ENCODE measurements around the gene PRSS53.
A peak's percentile ranks its signal among the peaks of the same experiment; 100 is the strongest.

The PRSS53 gene

GRCh38 chr16:31112711-31113110 lies 24.0 kb upstream of the PRSS53 start:
- CTCF ChIA-PET = interaction anchor here (1.8 kb wide), 1 partner anchor 30 kb away, joined by 5 read pairs; no protein-coding TSS in a partner anchor
- no peak overlapping the region for H3K4me3 ChIP-seq (ENCODE audit: low read depth, low read length)
- TF ChIP-seq, protein P1, sequence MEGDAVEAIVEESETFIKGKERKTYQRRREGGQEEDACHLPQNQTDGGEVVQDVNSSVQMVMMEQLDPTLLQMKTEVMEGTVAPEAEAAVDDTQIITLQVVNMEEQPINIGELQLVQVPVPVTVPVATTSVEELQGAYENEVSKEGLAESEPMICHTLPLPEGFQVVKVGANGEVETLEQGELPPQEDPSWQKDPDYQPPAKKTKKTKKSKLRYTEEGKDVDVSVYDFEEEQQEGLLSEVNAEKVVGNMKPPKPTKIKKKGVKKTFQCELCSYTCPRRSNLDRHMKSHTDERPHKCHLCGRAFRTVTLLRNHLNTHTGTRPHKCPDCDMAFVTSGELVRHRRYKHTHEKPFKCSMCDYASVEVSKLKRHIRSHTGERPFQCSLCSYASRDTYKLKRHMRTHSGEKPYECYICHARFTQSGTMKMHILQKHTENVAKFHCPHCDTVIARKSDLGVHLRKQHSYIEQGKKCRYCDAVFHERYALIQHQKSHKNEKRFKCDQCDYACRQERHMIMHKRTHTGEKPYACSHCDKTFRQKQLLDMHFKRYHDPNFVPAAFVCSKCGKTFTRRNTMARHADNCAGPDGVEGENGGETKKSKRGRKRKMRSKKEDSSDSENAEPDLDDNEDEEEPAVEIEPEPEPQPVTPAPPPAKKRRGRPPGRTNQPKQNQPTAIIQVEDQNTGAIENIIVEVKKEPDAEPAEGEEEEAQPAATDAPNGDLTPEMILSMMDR (IDR thresholded peaks at IDR 0.05; ENCODE audit: insufficient read depth, low read length, missing control alignments) = no peak
- POLR2A ChIA-PET = no interaction called here
- DNase-seq (ENCODE audit: low read depth, low spot score) = no peak

GRCh38 chr16:31111881-31112466 lies 23.2 kb upstream of the PRSS53 start:
- ChIA-PET CTCF (interaction anchor here (1.0 to 1.3 kb wide), 3 partner anchors 9 to 158 kb away, joined by 4 read pairs; no protein-coding TSS in a partner anchor), POLR2A (no interaction called here)
- DNase-seq (ENCODE audit: low read depth, low spot score) = no peak
- TF ChIP-seq, protein P1 (IDR thresholded peaks at IDR 0.05; ENCODE audit: insufficient read depth, low read length, missing control alignments) = no peak
- H3K4me3 ChIP-seq (ENCODE audit: low read depth, low read length) = no peak overlapping the region

DNA sequence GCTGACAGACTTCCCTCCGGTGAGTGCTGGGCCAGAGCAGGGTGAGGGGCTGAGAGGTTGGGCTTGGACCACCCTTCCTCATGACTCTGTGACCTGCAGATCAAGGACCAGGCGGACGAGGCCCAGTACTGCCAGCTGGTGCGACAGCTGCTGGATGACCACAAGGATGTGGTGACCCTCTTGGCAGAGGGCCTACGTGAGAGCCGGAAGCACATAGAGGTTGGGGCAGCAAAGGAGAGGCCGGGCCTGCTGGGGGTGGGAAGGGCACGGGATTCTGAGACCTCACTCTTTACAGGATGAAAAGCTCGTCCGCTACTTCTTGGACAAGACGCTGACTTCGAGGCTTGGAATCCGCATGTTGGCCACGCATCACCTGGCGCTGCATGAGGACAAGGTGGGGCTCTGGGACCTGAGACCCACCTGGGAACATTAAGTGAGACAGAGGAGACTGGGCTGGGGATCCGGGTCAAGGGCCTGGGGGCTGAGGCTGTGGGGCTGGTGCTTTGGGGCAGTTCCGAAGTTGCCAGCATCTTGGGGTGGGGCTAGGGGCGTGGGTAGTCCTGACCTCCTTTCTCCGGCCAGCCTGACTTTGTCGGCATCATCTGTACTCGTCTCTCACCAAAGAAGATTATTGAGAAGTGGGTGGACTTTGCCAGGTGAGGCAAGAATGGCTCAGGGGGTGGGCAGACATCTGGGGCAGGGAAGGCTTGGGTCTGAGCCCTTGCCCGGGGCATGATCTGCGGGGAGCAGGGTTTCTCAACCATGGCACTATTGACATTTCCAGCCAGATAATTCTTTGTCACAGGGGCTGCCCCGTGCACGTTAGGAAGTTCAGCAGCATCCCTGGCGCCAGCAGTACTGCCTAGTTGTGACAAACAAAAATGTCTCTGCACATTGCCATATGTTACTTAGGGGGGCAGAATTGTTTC lies 21.6 kb upstream of the PRSS53 start:
- DNase-seq (ENCODE audit: low read depth, low spot score) = no peak
- H3K4me3 ChIP-seq (ENCODE audit: low read depth, low read length) = no peak overlapping the region; the same call in 1 of the 2 replicates
- POLR2A ChIA-PET = interaction anchor here (2.3 kb wide), 1 partner anchor 7 kb away, joined by 9 read pairs; the partner anchor contains the start of gene KAT8
- CTCF ChIA-PET = interaction anchor here (1.0 to 1.3 kb wide), 3 partner anchors 10 to 156 kb away, joined by 3 to 4 read pairs (median 4); no protein-coding TSS in a partner anchor
- TF ChIP-seq, protein P1 (IDR thresholded peaks at IDR 0.05; ENCODE audit: insufficient read depth, low read length, missing control alignments) = no peak

GRCh38 chr16:31109622-31110021 lies 20.9 kb upstream of the PRSS53 start:
- TF ChIP-seq, protein P1 (IDR thresholded peaks at IDR 0.05; ENCODE audit: insufficient read depth, low read length, missing control alignments) = no peak
- peak overlapping the region; percentile 77 for H3K4me3 ChIP-seq (ENCODE audit: low read depth, low read length)
- DNase-seq (ENCODE audit: low read depth, low spot score) = no peak
- ChIA-PET POLR2A (interaction anchor here (2.3 kb wide), 1 partner anchor 8 kb away, joined by 9 read pairs; the partner anchor contains the start of gene KAT8), CTCF (interaction anchor here (1.0 to 1.1 kb wide), 2 partner anchors 11 to 114 kb away, joined by 3 read pairs; no protein-coding TSS in a partner anchor)

GRCh38 chr16:31108794-31109558 lies 20.2 kb upstream of the PRSS53 start:
- ChIA-PET CTCF (interaction anchor here (1.0 to 1.1 kb wide), 2 partner anchors 12 to 113 kb away, joined by 3 read pairs; no protein-coding TSS in a partner anchor), POLR2A (interaction anchor here (2.3 kb wide), 1 partner anchor 9 kb away, joined by 9 read pairs; the partner anchor contains the start of gene KAT8)
- TF ChIP-seq, protein P1 (IDR thresholded peaks at IDR 0.05; ENCODE audit: insufficient read depth, low read length, missing control alignments) = no peak
- no peak for DNase-seq (ENCODE audit: low read depth, low spot score)
- peak overlapping the region; percentile 77 for H3K4me3 ChIP-seq (ENCODE audit: low read depth, low read length)
